Karpas-422 (cell line): ENCODE measurements around the gene SMIM38. TPM values are rescaled to one million over a fixed set of nuclear protein-coding genes. Genes with fewer than 3 reads are reported as not detected.

Source experiments
- DNase-seq: peaks from one replicate; pipeline ENCODE4 v3.0.0-alpha.2; 2015
- H2AFZ ChIP-seq: fragments of 200-600 bp; sonication (generic); 2 replicates; pipeline ENCODE4 v1.6.1; 2014; ENCODE audit warnings: antibody characterized with exemption, low read length, mixed read lengths
- H3K27ac ChIP-seq: fragments of 200-600 bp; sonication (generic); 2 replicates; pipeline ENCODE4 v1.5.1; 2014; ENCODE audit warnings: mild to moderate bottlenecking, low read length, moderate library complexity
- H3K27me3 ChIP-seq: fragments of 200-600 bp; sonication (generic); 2 replicates; pipeline ENCODE4 v1.6.1; 2014; ENCODE audit warnings: low read length, mixed read lengths
- H3K36me3 ChIP-seq: fragments of 200-600 bp; sonication (generic); 2 replicates; pipeline ENCODE4 v1.6.1; 2014; ENCODE audit warnings: low read length, mixed read lengths; ENCODE audit not compliant: insufficient read depth
- H3K4me1 ChIP-seq: fragments of 200-600 bp; sonication (generic); 2 replicates; pipeline ENCODE4 v1.6.1; 2014; ENCODE audit warnings: mild to moderate bottlenecking, low read length, mixed read lengths
- H3K4me2 ChIP-seq: fragments of 200-600 bp; sonication (generic); 2 replicates; pipeline ENCODE4 v1.6.1; 2014; ENCODE audit warnings: low read length, low read depth, mild to moderate bottlenecking; ENCODE audit not compliant: poor library complexity, severe bottlenecking
- H3K4me3 ChIP-seq: fragments of 200-600 bp; sonication (generic); 2 replicates; pipeline ENCODE4 v1.5.1; 2014; ENCODE audit warnings: mild to moderate bottlenecking, antibody characterized with exemption, low read length, mixed read lengths
- H3K79me2 ChIP-seq: fragments of 200-600 bp; sonication (generic); 2 replicates; pipeline ENCODE4 v1.6.1; 2014; ENCODE audit warnings: mild to moderate bottlenecking, low read length, mixed read lengths
- H3K9ac ChIP-seq: fragments of 200-600 bp; sonication (generic); 2 replicates; pipeline ENCODE4 v1.6.0; 2014; ENCODE audit warnings: low read length
- H3K9me2 ChIP-seq: fragments of 200-600 bp; sonication (generic), shearing (Covaris generic); replicated peaks from 2 replicates; pipeline ENCODE4 v1.6.0; 2014; ENCODE audit warnings: mild to moderate bottlenecking, low read length, moderate library complexity; ENCODE audit not compliant: insufficient read depth
- H3K9me3 ChIP-seq: fragments of 300-700, 200-600 bp; sonication (generic); 2 replicates; pipeline ENCODE4 v1.6.1; 2014; ENCODE audit warnings: low read length, mixed read lengths
- H4K20me1 ChIP-seq: fragments of 200-600 bp; sonication (generic); 2 replicates; pipeline ENCODE4 v1.6.1; 2014; ENCODE audit warnings: mild to moderate bottlenecking, antibody characterized with exemption, low read length, low read depth; ENCODE audit not compliant: insufficient read depth
- total RNA-seq: library from RNA; depleted of rRNA; stranded (reverse); fragments of >200 nt; shearing (Covaris generic); gene quantifications from 2 replicates; pipeline ENCODE4 v1.2.3, GENCODE V29; 2014; ENCODE audit warnings: low replicate concordance

The SMIM38 gene
- total RNA-seq, 1 experiment from 2014 or later, result not detected

GRCh38 chr11:69180226-69180625 lies 24.5 kb downstream of the SMIM38 start:
- no peak overlapping the region for H2AFZ ChIP-seq
- no peaks in the 10 kb centered on the region for H3K36me3 ChIP-seq
- H3K9me3 ChIP-seq, result no peaks in the 10 kb centered on the region
- H3K4me1 ChIP-seq, result no peaks in the 10 kb centered on the region
- no peak overlapping the region for H3K9ac ChIP-seq
- no peaks in the 10 kb centered on the region for H3K9me2 ChIP-seq
- H3K4me2 ChIP-seq, result no peak overlapping the region
- no peak overlapping the region for H3K4me3 ChIP-seq
- DNase-seq, result no peak
- H3K79me2 ChIP-seq, result no peaks in the 10 kb centered on the region
- no peaks in the 10 kb centered on the region for H3K27me3 ChIP-seq
- no peak overlapping the region for H3K27ac ChIP-seq
- no peaks in the 10 kb centered on the region for H4K20me1 ChIP-seq

GRCh38 chr11:69180726-69181125 lies 25.0 kb downstream of the SMIM38 start:
- Histone ChIP-seq H3K9ac (no peak overlapping the region), H3K4me1 (no peaks in the 10 kb centered on the region), H3K27me3 (no peaks in the 10 kb centered on the region), H3K27ac (no peak overlapping the region), H3K4me2 (no peak overlapping the region), H3K79me2 (no peaks in the 10 kb centered on the region), H3K36me3 (no peaks in the 10 kb centered on the region), H3K9me3 (no peaks in the 10 kb centered on the region), H2AFZ (no peak overlapping the region), H3K9me2 (no peaks in the 10 kb centered on the region), H3K4me3 (no peak overlapping the region), H4K20me1 (no peaks in the 10 kb centered on the region)
- DNase-seq, result no peak

- H3K4me1 ChIP-seq, result no peaks in the 10 kb centered on the region
- H3K4me2 ChIP-seq, result no peak overlapping the region
- no peak overlapping the region for H3K4me3 ChIP-seq
- H2AFZ ChIP-seq, result no peak overlapping the region
- no peaks in the 10 kb centered on the region for H3K9me3 ChIP-seq
- H3K27me3 ChIP-seq, result no peaks in the 10 kb centered on the region
- no peaks in the 10 kb centered on the region for H4K20me1 ChIP-seq
- no peaks in the 10 kb centered on the region for H3K36me3 ChIP-seq
- no peaks in the 10 kb centered on the region for H3K9me2 ChIP-seq
- DNase-seq, result no peak
- no peak overlapping the region for H3K27ac ChIP-seq
- no peaks in the 10 kb centered on the region for H3K79me2 ChIP-seq
- H3K9ac ChIP-seq, result no peak overlapping the region
Measured at GRCh38 chr11:69183613-69184012, 27.9 kb downstream of the SMIM38 start.

- Histone ChIP-seq H3K4me1 (no peaks in the 10 kb centered on the region), H2AFZ (no peak overlapping the region), H3K27me3 (no peaks in the 10 kb centered on the region), H3K36me3 (no peaks in the 10 kb centered on the region), H3K9ac (no peak overlapping the region), H3K27ac (no peak overlapping the region), H3K9me2 (no peaks in the 10 kb centered on the region), H3K4me2 (no peak overlapping the region), H3K4me3 (no peak overlapping the region), H3K9me3 (no peaks in the 10 kb centered on the region), H3K79me2 (no peaks in the 10 kb centered on the region), H4K20me1 (no peaks in the 10 kb centered on the region)
- no peak for DNase-seq
Measured at GRCh38 chr11:69186316-69187260, 30.9 kb downstream of the SMIM38 start.

GRCh38 chr11:69187540-69188065 lies 31.9 kb downstream of the SMIM38 start:
- no peaks in the 10 kb centered on the region for H3K79me2 ChIP-seq
- no peak overlapping the region for H3K4me2 ChIP-seq
- no peaks in the 10 kb centered on the region for H4K20me1 ChIP-seq
- no peak overlapping the region for H3K4me3 ChIP-seq
- no peaks in the 10 kb centered on the region for H3K27me3 ChIP-seq
- DNase-seq, result no peak
- no peaks in the 10 kb centered on the region for H3K36me3 ChIP-seq
- no peak overlapping the region for H3K9ac ChIP-seq
- H3K9me2 ChIP-seq, result no peaks in the 10 kb centered on the region
- H3K4me1 ChIP-seq, result no peaks in the 10 kb centered on the region
- no peak overlapping the region for H2AFZ ChIP-seq
- H3K9me3 ChIP-seq, result no peaks in the 10 kb centered on the region
- no peak overlapping the region for H3K27ac ChIP-seq

GRCh38 chr11:69189059-69189458 lies 33.3 kb downstream of the SMIM38 start:
- DNase-seq, result no peak
- H2AFZ ChIP-seq, result no peak overlapping the region
- H3K9me2 ChIP-seq, result no peaks in the 10 kb centered on the region
- H3K36me3 ChIP-seq, result no peaks in the 10 kb centered on the region
- H3K4me2 ChIP-seq, result no peak overlapping the region
- no peaks in the 10 kb centered on the region for H3K27me3 ChIP-seq
- H3K79me2 ChIP-seq, result no peaks in the 10 kb centered on the region
- H3K9ac ChIP-seq, result no peak overlapping the region
- no peak overlapping the region for H3K4me3 ChIP-seq
- H3K4me1 ChIP-seq, result no peaks in the 10 kb centered on the region
- H3K9me3 ChIP-seq, result no peaks in the 10 kb centered on the region
- H3K27ac ChIP-seq, result no peak overlapping the region
- no peaks in the 10 kb centered on the region for H4K20me1 ChIP-seq

- Histone ChIP-seq H3K79me2 (no peaks in the 10 kb centered on the region), H3K9ac (no peak overlapping the region), H3K27me3 (no peaks in the 10 kb centered on the region), H2AFZ (no peak overlapping the region), H3K4me3 (no peak overlapping the region), H3K27ac (no peak overlapping the region), H3K9me3 (no peaks in the 10 kb centered on the region), H3K36me3 (no peaks in the 10 kb centered on the region), H3K4me1 (no peaks in the 10 kb centered on the region), H4K20me1 (no peaks in the 10 kb centered on the region), H3K9me2 (no peaks in the 10 kb centered on the region), H3K4me2 (no peak overlapping the region)
- no peak for DNase-seq
Measured at GRCh38 chr11:69190796-69191536, 35.2 kb downstream of the SMIM38 start.

GRCh38 chr11:69192301-69192721 lies 36.6 kb downstream of the SMIM38 start:
- Histone ChIP-seq H3K4me3 (no peak overlapping the region), H2AFZ (no peak overlapping the region), H3K9me2 (no peaks in the 10 kb centered on the region), H4K20me1 (no peaks in the 10 kb centered on the region), H3K4me1 (no peaks in the 10 kb centered on the region), H3K4me2 (no peak overlapping the region), H3K36me3 (no peaks in the 10 kb centered on the region), H3K27ac (no peak overlapping the region), H3K79me2 (no peaks in the 10 kb centered on the region), H3K27me3 (no peaks in the 10 kb centered on the region), H3K9me3 (no peaks in the 10 kb centered on the region), H3K9ac (no peak overlapping the region)
- no peak for DNase-seq
